Astrocyte (in vitro differentiated cells and primary cell): ENCODE results near the gene LRP1B.

Experiments used
- CTCF ChIP-seq: IDR thresholded peaks from 2 replicates; pipeline ENCODE4 v1.5.1; 2011; ENCODE audit warnings: low read depth, mild to moderate bottlenecking, inconsistent platforms, low read length, moderate library complexity; ENCODE audit not compliant: insufficient read depth
- EZH2 ChIP-seq: IDR thresholded peaks from 2 replicates; pipeline ENCODE4 v1.6.1; 2012; ENCODE audit warnings: mild to moderate bottlenecking, low read length, inconsistent platforms; ENCODE audit not compliant: insufficient read depth

DNA sequence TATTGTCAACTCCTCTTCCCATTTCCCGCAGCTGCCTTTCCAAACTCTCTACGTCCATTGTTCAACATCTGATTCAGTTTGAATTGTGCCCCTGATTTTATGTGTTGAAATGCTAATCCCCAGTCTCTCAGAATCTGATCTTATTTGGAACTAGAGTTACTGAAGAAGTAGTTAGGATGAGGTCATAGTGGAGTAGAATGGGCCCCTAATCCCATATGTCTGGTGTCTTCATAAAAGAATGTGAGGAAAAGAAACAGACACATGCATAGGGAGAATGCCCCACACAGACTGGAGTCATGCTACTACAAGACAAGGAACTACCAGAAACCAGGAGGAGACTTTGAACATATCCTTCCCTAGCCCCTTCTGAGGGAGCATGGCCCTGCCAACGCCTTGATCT is 99.2 kb downstream of the LRP1B start:
- TF ChIP-seq CTCF, result no peak
- TF ChIP-seq EZH2, result no peak
